HepG2 (cell line): ENCODE results near the gene KAZN. TPM values are rescaled to one million over a fixed set of nuclear protein-coding genes. Genes with fewer than 3 reads are reported as not detected.

Experiments used
- ATAC-seq: fragments of 200-7000 bp; cut with Tn5 transposase; 3 replicates; pipeline ENCODE4 v1.9.1; 2020; ENCODE audit warnings: mild to moderate bottlenecking, moderate library complexity
- BruUV-seq: library from RNA; stranded (reverse); fragments of 400-500 nt; replicated peaks from 2 replicates; lab custom pipeline; 2021; lab: Mats Ljungman, UMichigan
- CTCF ChIA-PET: fragments of 300-600 bp; formaldehyde crosslinking; extraction: SDS; loops from one replicate; lab custom pipeline; 2021; ENCODE audit warnings: low total read pairs, inconsistent platforms, low intra/inter-chr PET ratio; lab: Yijun Ruan, JAX
- POLR2A ChIA-PET: fragments of 350-600 bp; sonication (Branson Sonifier 250); formaldehyde crosslinking; loops from one replicate; lab custom pipeline; 2020; ENCODE audit warnings: antibody characterized with exemption, inconsistent platforms; lab: Yijun Ruan, JAX
- DNase-seq: peaks from one replicate; pipeline ENCODE4 v3.0.0-alpha.2; 2015; ENCODE audit warnings: low spot score
- FAIRE-seq: peaks from 3 replicates; lab custom pipeline; 2011; peaks lifted over from hg19 to GRCh38; lab: Jason Lieb, UNC
- H2AFZ ChIP-seq: one replicate; pipeline ENCODE4 v1.6.1; 2011; ENCODE audit warnings: low read length, inconsistent platforms
- H3K27ac ChIP-seq: fragments of 300-600 bp; 3 replicates; pipeline ENCODE4 v1.8.0; 2011; ENCODE audit warnings: mixed run types, mild to moderate bottlenecking, mixed read lengths, low read length, inconsistent platforms; ENCODE audit not compliant: insufficient read depth; ENCODE audit errors: extremely low read length
- H3K27me3 ChIP-seq, 2 experiments: fragments of 200-600 bp in 1 of 2; 2 replicates in 1 of 2; 3 replicates in 1 of 2; pipeline versions ENCODE4 v1.6.0 to v1.8.0; 2011; ENCODE audit warnings: low read length in 2 of 2, mild to moderate bottlenecking in 2 of 2, moderate library complexity in 2 of 2, inconsistent platforms in 1 of 2; ENCODE audit not compliant: insufficient read depth in 2 of 2, control insufficient read depth in 1 of 2
- H3K36me3 ChIP-seq, 2 experiments: fragments of 200-600 bp in 1 of 2; replicated peaks in 1 of 2; 2 replicates in 1 of 2; 3 replicates in 1 of 2; pipeline versions ENCODE4 v1.5.1 to v1.8.0; 2011; ENCODE audit warnings: low read length in 2 of 2, inconsistent platforms in 1 of 2; ENCODE audit not compliant: insufficient read depth in 2 of 2, control insufficient read depth in 1 of 2
- H3K4me1 ChIP-seq: 2 replicates; pipeline ENCODE4 v1.5.1; 2012; ENCODE audit warnings: low read length, inconsistent platforms; ENCODE audit not compliant: insufficient read depth
- H3K4me2 ChIP-seq: 2 replicates; pipeline ENCODE4 v1.6.0; 2011; ENCODE audit warnings: low read depth, low read length, inconsistent platforms
- H3K4me3 ChIP-seq, 3 experiments: fragments of 200-600 bp in 1 of 3; sonication (generic), shearing (Covaris generic) in 1 of 3; replicated peaks in 1 of 3; 2 replicates each; pipeline ENCODE4 v1.5.1; 2011 to 2016; ENCODE audit warnings: low read length in 3 of 3, inconsistent platforms in 2 of 3, low read depth in 2 of 3, mild to moderate bottlenecking in 2 of 3, control low read depth in 1 of 3, mixed read lengths in 1 of 3; ENCODE audit not compliant: insufficient read depth in 1 of 3
- H3K79me2 ChIP-seq: one replicate; pipeline ENCODE4 v1.6.1; 2011; ENCODE audit warnings: low read length, inconsistent platforms; ENCODE audit not compliant: insufficient read depth
- H3K9ac ChIP-seq: 2 replicates; pipeline ENCODE4 v1.6.0; 2011; ENCODE audit warnings: mild to moderate bottlenecking, low read depth, low read length, inconsistent platforms; ENCODE audit not compliant: insufficient read depth
- H3K9me3 ChIP-seq: 2 replicates; pipeline ENCODE4 v1.5.1; 2012; ENCODE audit warnings: mild to moderate bottlenecking, low read length
- H4K20me1 ChIP-seq: 2 replicates; pipeline ENCODE4 v1.6.0; 2011; ENCODE audit warnings: inconsistent platforms, mild to moderate bottlenecking, low read length, moderate library complexity; ENCODE audit not compliant: insufficient read depth
- ATF2 ChIP-seq: sonication (generic); formaldehyde crosslinking; IDR thresholded peaks from 2 replicates; pipeline ENCODE4 v1.4.0; 2020; ENCODE audit warnings: missing genetic modification reagents
- ETS1 ChIP-seq: sonication (generic); formaldehyde crosslinking; IDR thresholded peaks from 2 replicates; pipeline ENCODE4 v1.4.0; 2020; ENCODE audit warnings: missing genetic modification reagents
- HES4 ChIP-seq: sonication (generic); formaldehyde crosslinking; IDR thresholded peaks from 2 replicates; pipeline ENCODE4 v1.9.0; 2021; ENCODE audit warnings: mild to moderate bottlenecking, missing genetic modification reagents, borderline replicate concordance
- HNRNPUL1 ChIP-seq: fragments of 200-400 bp; formaldehyde crosslinking; IDR thresholded peaks from 2 replicates; pipeline ENCODE4 v1.6.1; 2017; ENCODE audit warnings: low read depth, mild to moderate bottlenecking, low read length, moderate library complexity
- IRF9 ChIP-seq: sonication (generic); formaldehyde crosslinking; IDR thresholded peaks from 2 replicates; pipeline ENCODE4 v1.8.0; 2022; ENCODE audit warnings: missing genetic modification reagents, mild to moderate bottlenecking, borderline replicate concordance
- LCORL ChIP-seq, 2 experiments: fragments of 450-650 bp in 1 of 2; sonication (generic) in 1 of 2; formaldehyde crosslinking in 1 of 2; IDR thresholded peaks; 2 replicates each; pipeline versions ENCODE4 v1.5.0 to v1.6.1; 2017 to 2020; ENCODE audit warnings: antibody characterized with exemption in 1 of 2, missing genetic modification reagents in 1 of 2
- NFE2L2 ChIP-seq: fragments of 150-350 bp; IDR thresholded peaks from 2 replicates; pipeline ENCODE4 v1.6.1; 2014; ENCODE audit warnings: low read length
- NFRKB ChIP-seq: fragments of 450-650 bp; IDR thresholded peaks from 2 replicates; pipeline ENCODE4 v1.6.1; 2017
- NPAS2 ChIP-seq: sonication (generic); formaldehyde crosslinking; IDR thresholded peaks from 2 replicates; pipeline ENCODE4 v1.8.0; 2022; ENCODE audit warnings: mild to moderate bottlenecking, missing genetic modification reagents, borderline replicate concordance
- TBX2 ChIP-seq: sonication (generic); formaldehyde crosslinking; IDR thresholded peaks from 2 replicates; pipeline ENCODE4 v1.5.0; 2020; ENCODE audit warnings: missing genetic modification reagents, mild to moderate bottlenecking, borderline replicate concordance
- TCF12 ChIP-seq, 2 experiments: fragments of 450-650 bp in 1 of 2; sonication (generic) in 1 of 2; formaldehyde crosslinking in 1 of 2; IDR thresholded peaks; 2 replicates each; pipeline versions ENCODE4 v1.6.1 to v1.8.0; 2017 to 2022; ENCODE audit warnings: antibody characterized with exemption in 1 of 2, mild to moderate bottlenecking in 1 of 2, missing genetic modification reagents in 1 of 2, moderate library complexity in 1 of 2
- TRAFD1 ChIP-seq: sonication (generic); formaldehyde crosslinking; IDR thresholded peaks from 2 replicates; pipeline ENCODE4 v1.5.1; 2020; ENCODE audit warnings: missing genetic modification reagents, mild to moderate bottlenecking, borderline replicate concordance
- ZC3H4 ChIP-seq: sonication (generic); formaldehyde crosslinking; IDR thresholded peaks from 2 replicates; pipeline ENCODE4 v1.4.0; 2020; ENCODE audit warnings: missing genetic modification reagents, borderline replicate concordance
- ZNF296 ChIP-seq: sonication (generic); formaldehyde crosslinking; conservative IDR thresholded peaks from 2 replicates; pipeline ENCODE4 v1.5.0; 2020; ENCODE audit warnings: mild to moderate bottlenecking, missing genetic modification reagents
- ZNF503 ChIP-seq: sonication (generic); formaldehyde crosslinking; IDR thresholded peaks from 2 replicates; pipeline ENCODE4 v1.4.0; 2020; ENCODE audit warnings: missing genetic modification reagents
- ZNF563 ChIP-seq: sonication (generic); formaldehyde crosslinking; IDR thresholded peaks from 2 replicates; pipeline ENCODE4 v1.8.0; 2022; ENCODE audit warnings: mild to moderate bottlenecking, moderate library complexity, missing genetic modification reagents
- ZNF816 ChIP-seq: sonication (generic); formaldehyde crosslinking; IDR thresholded peaks from 2 replicates; pipeline ENCODE4 v1.8.0; 2022; ENCODE audit warnings: missing genetic modification reagents, mild to moderate bottlenecking, borderline replicate concordance
- ZNF839 ChIP-seq: sonication (generic); formaldehyde crosslinking; IDR thresholded peaks from 2 replicates; pipeline ENCODE4 v1.4.0; 2020; ENCODE audit warnings: missing genetic modification reagents, mild to moderate bottlenecking, borderline replicate concordance
- WGBS: methylation state at CpG from one replicate; pipeline ENCODE4 v1.1.6; 2017; ENCODE audit warnings: low lambda C conversion rate; 5-methylcytosine and 5-hydroxymethylcytosine counted together
- in situ Hi-C: cut with HindIII; loops from 2 replicates; pipeline ENCODE4 v1.10.0; 2017; ENCODE audit warnings: low pct_unique_long_range_greater_than_20kb; ENCODE audit not compliant: extremely low pct_ligation_motif_present
- intact Hi-C: fragments of 100-400 bp; cut with micrococcal nuclease; formaldehyde crosslinking; loops from one replicate; pipeline ENCODE4 v1.10.0; 2022; ENCODE audit not compliant: unreplicated experiment
- polyA plus RNA-seq, 8 experiments: library from polyadenylated mRNA; depleted of rRNA in 3 of 8; stranded (reverse) in 7 of 8; unstranded in 1 of 8; fragments of >200 nt; fragmentation: Illumina TruSeq in 4 of 8; extraction: Trizol in 4 of 8; gene quantifications; 2 replicates each; pipeline versions ENCODE4 v1.2.1 to v1.2.3, GENCODE V29; 2011 to 2016; ENCODE audit warnings: low read depth in 4 of 8, missing spikeins in 1 of 8, mixed read lengths in 1 of 8; ENCODE audit not compliant: insufficient read depth in 1 of 8
- total RNA-seq, 5 experiments: library from RNA; depleted of rRNA; stranded (reverse); fragments of >200 nt; fragmentation: Illumina TruSeq; extraction: Trizol; gene quantifications; 2 replicates each; pipeline ENCODE4 v1.2.3, GENCODE V29; 2016; ENCODE audit warnings: low read depth in 1 of 5

Gene KAZN
- total and polyA plus RNA-seq, 2 of the 13 experiments (the other 11 are each of a cell fraction or from before 2014, with no cell fraction given): 10.4 to 13.5 TPM

- Histone ChIP-seq H3K4me1 (no peaks in the 10 kb centered on the region), H3K27ac (no peak overlapping the region), H3K4me2 (no peak overlapping the region), H3K9ac (no peak overlapping the region), H3K4me3 (no peak overlapping the region), H3K79me2 (no peaks in the 10 kb centered on the region), H3K27me3 (no peaks in the 10 kb centered on the region), H2AFZ (no peak overlapping the region), H3K9me3 (no peaks in the 10 kb centered on the region; the same call in 1 of the 2 replicates), H4K20me1 (no peaks in the 10 kb centered on the region), H3K36me3 (no peaks in the 10 kb centered on the region)
- ChIA-PET POLR2A (no interaction called here), CTCF (no interaction called here)
- in situ Hi-C loops: no loop called here
- no TSS peak for BruUV-seq
- intact Hi-C loops: no loop called here
- no peak for ATAC-seq
- no peak for FAIRE-seq
- DNase-seq: no peak
- WGBS: 3% methylated on average over 3 of the region's 3 CpGs
- TF ChIP-seq NFE2L2: no peak
- no peak for TF ChIP-seq ZNF503 (CRISPR knock-in tag)
- no peak for TF ChIP-seq HES4 (CRISPR knock-in tag)
- no peak for TF ChIP-seq ATF2
- no peak for TF ChIP-seq ZC3H4 (CRISPR knock-in tag)
- TF ChIP-seq NFRKB: no peak
- no peak for TF ChIP-seq TRAFD1 (CRISPR knock-in tag)
- no peak for TF ChIP-seq HNRNPUL1
- no peak for TF ChIP-seq NPAS2 (CRISPR knock-in tag)
- no peak for TF ChIP-seq TBX2 (CRISPR knock-in tag)
- TF ChIP-seq ZNF816 (CRISPR knock-in tag): no peak
- TF ChIP-seq ZNF839 (CRISPR knock-in tag): no peak
- no peak for TF ChIP-seq LCORL (IDR thresholded peaks at IDR 0.05)
- no peak for TF ChIP-seq LCORL (CRISPR knock-in tag; IDR thresholded peaks at IDR 0.05)
- TF ChIP-seq ZNF296: no peak
- no peak for TF ChIP-seq IRF9 (CRISPR knock-in tag)
- TF ChIP-seq ZNF563 (CRISPR knock-in tag): no peak
- TF ChIP-seq TCF12 (IDR thresholded peaks at IDR 0.05): no peak
- no peak for TF ChIP-seq TCF12 (CRISPR knock-in tag; IDR thresholded peaks at IDR 0.05)
- TF ChIP-seq ETS1 (CRISPR knock-in tag): no peak
These were observed 44.2 kb downstream of the KAZN start for GRCh38 chr1:14642712-14643111.
